ENCODE data around the gene ST6GALNAC1.
"Not testable (repeated sequence)": the region's sequence is repeated elsewhere in the genome, so short reads cannot be mapped to it uniquely, and the experiment has no call there.

ST6GALNAC1 gene

GRCh38 chr17:76612465-76612864, 31.1 kb downstream of the ST6GALNAC1 start:
- DNase-seq (ENCODE audit: low read depth) = no peak

DNA sequence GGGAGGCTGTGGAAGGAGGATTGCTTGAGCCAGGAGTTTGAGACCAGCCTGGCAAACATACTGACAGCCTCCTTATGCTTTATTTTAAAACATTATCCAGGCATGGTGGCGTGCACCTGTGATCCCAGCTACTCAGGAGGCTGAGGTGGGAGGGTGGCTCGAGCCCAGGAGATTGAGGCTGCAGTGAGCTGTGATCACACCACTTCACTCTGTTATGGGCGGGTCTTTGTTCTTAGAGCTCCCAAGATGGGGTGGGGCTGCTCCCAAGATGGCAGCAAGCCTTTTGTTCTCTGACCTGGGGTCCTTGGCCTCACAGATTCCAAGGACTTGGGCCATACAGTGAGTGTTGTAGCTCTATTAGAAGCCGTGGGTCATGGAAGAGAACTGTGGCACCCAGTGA, 31.8 kb downstream of the ST6GALNAC1 start:
- DNase-seq (ENCODE audit: low read depth) = no peak

DNA sequence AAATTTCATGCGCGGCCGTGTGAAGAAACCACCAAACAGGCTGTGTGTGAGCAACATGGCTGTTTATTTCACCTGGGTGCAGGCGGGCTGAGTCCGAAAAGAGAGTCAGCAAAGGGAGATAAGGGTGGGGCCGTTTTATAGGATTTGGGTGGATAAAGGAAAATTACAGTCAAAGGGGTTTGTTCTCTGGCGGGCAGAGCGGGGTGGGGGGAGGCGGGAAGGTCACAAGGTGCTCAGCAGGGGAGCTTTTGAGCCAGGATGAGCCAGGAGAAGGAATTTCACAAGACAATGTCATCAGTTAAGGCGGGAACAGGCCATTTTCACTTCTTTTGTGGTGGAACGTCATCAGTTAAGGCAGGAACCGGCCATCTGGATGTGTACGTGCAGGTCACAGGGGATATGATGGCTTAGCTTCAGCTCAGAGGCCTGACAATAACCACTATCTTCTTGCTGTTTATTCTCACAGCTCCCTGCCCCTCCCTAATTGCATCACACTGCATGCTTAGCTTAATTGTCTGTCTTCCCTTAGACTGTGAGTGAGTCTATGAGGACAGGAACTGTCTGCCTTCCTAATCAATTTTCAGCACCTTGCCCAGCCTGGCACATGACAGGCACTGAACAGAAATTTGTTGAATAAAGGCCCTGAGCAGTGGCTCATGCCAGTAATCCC, 32.3 kb downstream of the ST6GALNAC1 start:
- DNase-seq (ENCODE audit: low read depth) = not testable (repeated sequence)

- DNase-seq (ENCODE audit: low read depth) = not testable (repeated sequence)
These were observed 36.9 kb downstream of the ST6GALNAC1 start for GRCh38 chr17:76606685-76607084.

GRCh38 chr17:76601065-76601464, 42.5 kb downstream of the ST6GALNAC1 start:
- no peak for DNase-seq (ENCODE audit: low read depth)

GRCh38 chr17:76599694-76600460, 43.7 kb downstream of the ST6GALNAC1 start:
- DNase-seq (ENCODE audit: low read depth) = no peak

DNA sequence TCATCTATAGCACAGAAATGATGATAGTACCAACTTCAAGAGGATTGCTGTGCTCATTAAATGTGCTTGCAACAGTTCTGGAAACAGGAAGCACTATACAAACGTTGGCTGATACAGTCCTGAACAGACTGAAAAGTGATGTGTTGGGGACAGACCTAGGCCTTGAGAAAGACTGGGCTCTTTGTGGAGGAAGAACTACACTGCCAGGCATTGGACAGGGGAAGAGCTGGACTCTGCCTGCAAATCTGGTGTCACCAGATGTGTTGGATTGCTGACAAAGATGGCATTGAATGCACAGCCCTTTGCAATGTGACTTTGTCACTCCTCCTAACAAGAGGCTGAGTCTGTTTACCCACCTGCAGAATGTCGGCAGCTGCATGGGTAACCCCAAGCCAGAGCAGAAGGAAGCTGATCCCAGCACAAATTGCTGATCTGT, 45.5 kb downstream of the ST6GALNAC1 start:
- no peak for DNase-seq (ENCODE audit: low read depth)

GRCh38 chr17:76597156-76598003, 46.2 kb downstream of the ST6GALNAC1 start:
- no peak for DNase-seq (ENCODE audit: low read depth)

DNA sequence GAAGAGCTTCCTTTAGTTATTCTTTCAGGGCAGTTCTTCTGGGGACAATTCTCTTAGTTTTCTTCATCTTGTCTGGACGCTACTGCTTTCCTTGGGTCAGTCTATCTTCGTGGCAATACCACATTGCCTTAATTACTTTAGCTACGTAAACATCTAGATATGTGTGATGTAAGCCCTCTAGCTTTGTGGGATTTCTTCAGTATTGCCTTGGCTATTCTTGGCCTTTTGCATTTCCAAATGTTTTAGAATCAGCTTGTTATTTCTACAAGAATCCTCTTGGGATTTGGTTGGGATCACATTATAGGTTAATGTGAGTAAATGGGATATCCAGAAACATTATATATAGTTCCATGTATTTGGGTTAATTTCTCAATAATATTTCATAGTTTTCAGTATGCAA, 48.9 kb downstream of the ST6GALNAC1 start:
- no peak for DNase-seq (ENCODE audit: low read depth)

DNA sequence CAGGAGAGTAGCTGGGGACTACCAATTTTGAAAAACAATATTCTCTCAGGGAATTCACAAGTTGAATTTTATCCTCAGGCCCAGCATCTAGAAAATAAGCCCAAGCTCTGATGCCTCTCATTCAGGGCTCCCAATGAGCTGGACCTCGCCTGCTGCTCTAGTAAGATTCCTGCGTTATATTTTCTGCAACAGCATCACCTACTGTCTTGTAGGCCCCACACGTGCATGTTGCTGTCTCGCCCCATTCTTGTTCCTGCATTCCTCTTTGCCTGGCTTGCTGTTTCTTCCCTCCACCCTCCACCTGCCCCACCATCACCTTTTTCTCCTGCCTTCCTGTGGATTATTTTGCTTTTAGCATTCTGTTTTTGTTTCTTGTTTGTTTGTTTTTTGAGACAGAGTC, 49.6 kb downstream of the ST6GALNAC1 start:
- no peak for DNase-seq (ENCODE audit: low read depth)

DNA sequence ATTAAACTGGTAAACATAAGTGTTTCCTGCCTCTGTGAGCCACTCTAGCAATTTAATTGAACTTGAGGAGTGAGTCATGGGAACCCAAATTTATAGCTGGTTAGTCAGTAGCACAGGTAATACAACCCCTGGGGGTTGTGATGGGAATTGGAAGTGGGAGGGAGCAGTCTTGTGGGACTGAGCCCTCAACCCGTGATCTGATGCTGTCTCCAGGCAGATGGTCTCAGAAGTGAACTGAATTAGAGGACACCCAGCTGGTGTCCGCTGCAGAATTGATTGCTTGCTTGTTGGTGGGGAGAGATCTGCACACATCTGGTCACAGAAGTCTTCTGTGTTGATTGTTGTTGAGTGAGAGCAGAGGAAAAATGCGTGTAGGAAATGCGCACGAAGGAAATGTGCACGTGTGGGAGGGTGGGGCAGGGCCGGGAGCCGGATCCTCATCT, 50.2 kb downstream of the ST6GALNAC1 start:
- DNase-seq (ENCODE audit: low read depth) = no peak

GRCh38 chr17:76588182-76588581, 55.4 kb downstream of the ST6GALNAC1 start:
- no peak for DNase-seq (ENCODE audit: low read depth)

DNA sequence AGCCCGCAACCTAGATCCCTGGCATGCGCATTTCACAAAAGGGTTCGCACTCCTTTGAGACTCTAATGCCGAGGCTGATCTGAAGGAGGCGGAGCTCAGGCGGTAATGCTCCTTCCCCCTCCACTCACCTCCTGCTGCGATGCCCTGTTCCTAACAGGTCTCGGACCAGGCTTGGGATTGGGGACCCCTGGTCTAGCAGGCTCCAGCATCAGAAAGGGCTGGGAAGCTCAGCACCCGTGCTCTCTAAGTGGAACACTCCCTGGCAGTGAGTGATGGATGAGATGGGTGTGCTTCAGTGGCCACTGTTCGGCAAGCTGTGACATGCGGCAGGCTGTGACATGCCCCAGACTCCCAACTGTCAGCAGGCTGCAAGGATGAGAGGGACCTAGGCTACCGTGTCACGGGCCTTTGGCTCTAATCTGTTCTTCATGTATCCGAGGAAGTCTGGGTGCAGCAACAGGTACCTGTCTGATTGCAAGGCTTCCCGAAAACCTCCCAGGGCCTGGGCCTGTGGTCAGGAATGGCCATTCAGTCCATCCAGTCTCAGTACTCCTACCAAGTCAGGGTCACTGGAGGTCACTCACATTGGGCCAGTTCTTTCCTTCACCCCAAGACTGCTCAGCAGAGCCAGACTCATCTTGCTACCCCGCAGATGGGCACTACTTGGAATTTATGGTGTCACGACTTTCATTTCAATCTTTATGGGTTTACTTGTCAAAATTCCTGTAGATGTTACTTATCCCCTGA, 56.6 kb downstream of the ST6GALNAC1 start:
- DNase-seq (ENCODE audit: low read depth) = no peak

DNA sequence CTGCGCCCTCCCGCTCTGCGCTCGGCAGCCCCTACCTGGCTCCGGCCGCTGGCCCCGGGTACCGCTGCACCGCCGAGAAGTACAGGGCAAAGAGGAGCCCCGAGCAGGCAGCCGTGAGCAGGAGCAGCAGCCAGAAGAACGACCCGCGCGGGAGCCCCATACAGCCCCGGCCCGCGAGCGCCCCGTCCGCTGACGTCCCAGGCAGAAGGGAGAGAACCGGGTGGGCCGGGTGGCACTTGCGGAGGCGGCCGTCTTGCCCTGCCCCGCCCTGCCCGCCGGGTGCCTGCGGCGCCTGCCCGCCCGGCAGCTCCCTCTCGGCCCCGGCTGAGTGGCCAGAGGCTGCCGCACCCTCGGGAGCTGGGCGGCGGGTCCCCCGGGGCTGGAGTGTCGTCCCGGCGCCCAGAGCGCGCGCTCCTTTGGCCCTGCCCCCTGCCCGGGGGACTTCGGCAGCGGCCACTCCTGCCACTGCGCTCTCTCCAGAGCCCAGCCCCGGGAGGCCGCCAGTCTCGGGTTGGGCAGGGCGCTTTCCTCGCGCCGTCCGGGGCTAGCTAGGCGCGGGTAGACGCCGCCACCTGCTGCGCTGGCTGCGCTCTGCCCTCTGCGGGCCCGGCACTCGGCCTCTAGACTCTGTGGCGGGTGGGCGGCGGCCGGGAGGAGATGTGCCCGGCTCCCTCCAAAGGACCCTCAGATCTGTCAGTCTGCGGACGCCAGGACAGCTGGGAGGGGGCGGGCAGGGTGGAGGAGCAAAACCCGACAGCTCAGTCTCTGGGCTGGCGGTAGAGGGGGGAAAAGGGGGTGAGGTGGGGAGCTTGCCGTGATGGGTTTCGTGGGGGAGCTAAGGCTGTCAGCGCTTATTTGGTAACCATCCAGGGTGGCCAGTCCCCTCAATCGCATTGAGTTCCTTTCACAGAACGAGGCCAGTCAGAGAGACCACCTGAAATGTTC, 57.6 kb downstream of the ST6GALNAC1 start, which contains the start of gene ST6GALNAC2:
Gene ST6GALNAC2, minus strand, starts transcription at position 212 of the 945 bp plus-strand sequence. Its CDS starts 52 bp downstream, at position 160.
- no peak for DNase-seq (ENCODE audit: low read depth)

GRCh38 chr17:76585033-76585648, 58.4 kb downstream of the ST6GALNAC1 start:
- no peak for DNase-seq (ENCODE audit: low read depth)

- no peak for DNase-seq (ENCODE audit: low read depth)
These were observed 59.0 kb downstream of the ST6GALNAC1 start for GRCh38 chr17:76584427-76585032.

DNA sequence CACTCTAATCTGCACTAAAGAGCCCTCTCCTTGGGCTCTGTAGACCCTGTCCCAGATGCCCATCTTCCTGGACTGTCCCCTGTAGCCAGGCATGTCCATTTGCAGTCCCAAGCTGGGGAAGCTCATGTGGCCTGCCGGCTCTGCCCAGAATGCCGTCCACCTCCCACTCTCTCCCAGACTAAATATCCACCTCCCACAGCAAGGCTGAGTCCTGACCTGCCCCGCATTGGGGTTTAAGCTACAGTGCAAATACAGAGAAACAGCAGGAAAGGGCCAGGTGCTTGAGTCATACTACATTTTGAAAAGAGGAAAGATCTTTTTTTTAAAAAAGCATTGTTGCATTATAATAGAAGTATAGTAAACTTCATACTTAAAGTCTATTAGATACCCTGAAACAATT, 60.9 kb downstream of the ST6GALNAC1 start:
- no peak for DNase-seq (ENCODE audit: low read depth)

DNA sequence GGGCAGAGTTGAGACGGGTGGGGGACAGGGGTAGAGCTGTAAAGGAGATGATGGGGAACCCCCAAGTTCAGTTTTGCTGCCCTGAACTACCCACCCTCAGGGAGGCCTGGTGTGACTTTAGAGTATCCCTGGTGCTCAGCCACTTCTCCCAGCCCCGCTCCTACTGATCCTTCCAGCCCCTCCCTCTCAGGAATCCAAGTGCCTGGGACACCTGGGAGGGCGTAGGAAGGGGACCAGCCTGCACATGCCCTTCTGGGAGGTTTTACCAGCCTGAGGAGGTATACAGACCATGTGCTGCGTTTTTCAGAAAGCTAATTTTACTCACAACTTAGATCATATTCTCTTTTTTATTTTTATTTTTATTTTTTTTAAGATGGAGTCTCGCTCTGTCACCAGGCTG, 62.0 kb downstream of the ST6GALNAC1 start:
- DNase-seq (ENCODE audit: low read depth) = no peak

DNA sequence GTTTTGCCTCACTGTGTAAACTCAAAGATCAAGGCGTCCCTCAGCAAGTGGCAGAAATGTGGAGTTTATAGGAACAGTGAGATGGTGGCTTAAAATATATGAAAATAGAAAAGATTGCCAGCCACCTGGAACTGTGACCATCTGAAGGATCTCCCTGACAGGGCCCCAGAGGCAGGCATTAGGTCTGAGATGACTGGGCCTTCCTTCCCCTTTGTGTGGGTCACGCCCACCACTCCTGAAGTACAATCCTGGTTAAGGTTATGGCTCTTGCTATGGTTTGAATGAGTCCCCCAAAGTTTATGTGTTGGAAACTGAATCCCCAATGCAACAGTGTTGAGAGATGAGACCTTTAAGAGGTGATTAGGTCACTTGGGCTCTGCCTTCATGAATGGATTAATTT, 64.3 kb downstream of the ST6GALNAC1 start:
- no peak for DNase-seq (ENCODE audit: low read depth)

- no peak for DNase-seq (ENCODE audit: low read depth)
These were observed 65.2 kb downstream of the ST6GALNAC1 start for GRCh38 chr17:76578376-76578775.
